ENCODE data around the gene BMP8A. TPM values are rescaled to one million over a fixed set of nuclear protein-coding genes. Genes with fewer than 3 reads are reported as not detected.
"Not testable (repeated sequence)": the region's sequence is repeated elsewhere in the genome, so short reads cannot be mapped to it uniquely, and the experiment has no call there.

Gene BMP8A
- total RNA-seq, 1 donor from 2014 or later: 0.13 TPM

- not testable (repeated sequence) for DNase-seq (ENCODE audit: low read depth, low spot score)
Measured at GRCh38 chr1:39504436-39504835, 13.0 kb downstream of the BMP8A start.

GRCh38 chr1:39505289-39505688, 13.9 kb downstream of the BMP8A start:
- DNase-seq (ENCODE audit: low read depth, low spot score): no peak

DNA sequence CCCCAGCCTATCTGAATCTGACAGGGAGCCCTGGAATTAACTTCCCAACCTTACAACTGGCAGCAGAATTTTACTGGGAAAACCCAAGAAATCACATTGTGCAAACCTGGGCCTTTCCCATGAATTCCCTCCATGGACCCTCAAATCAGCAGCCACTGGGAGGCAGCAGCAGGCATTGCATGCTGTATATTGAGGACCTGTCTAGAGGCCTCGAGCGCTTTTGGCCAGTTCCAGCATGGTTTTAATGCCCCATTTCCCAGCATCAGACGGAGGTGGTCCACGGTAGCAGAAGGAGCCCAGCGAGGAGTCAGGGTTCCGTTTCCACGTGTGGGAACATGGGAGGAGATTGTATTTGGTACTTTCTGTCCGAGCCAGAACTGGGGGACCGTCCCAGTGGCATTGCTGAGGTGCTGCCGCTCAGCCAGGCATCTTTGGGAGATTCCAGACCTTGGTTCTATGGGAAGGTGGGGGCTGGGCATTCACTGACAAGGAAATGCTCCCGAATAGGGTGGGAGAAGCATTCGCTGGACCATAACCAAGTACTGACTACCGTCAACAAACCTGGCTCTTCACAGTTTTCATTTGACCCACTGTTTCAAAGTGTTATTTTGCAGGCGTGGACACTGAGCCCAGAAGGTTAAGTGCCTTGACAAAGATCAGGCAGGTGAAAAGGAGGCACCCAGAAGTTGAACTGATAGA, 15.9 kb downstream of the BMP8A start:
- DNase-seq (ENCODE audit: low read depth, low spot score): no peak

GRCh38 chr1:39508266-39508665, 16.8 kb downstream of the BMP8A start:
- no peak for DNase-seq (ENCODE audit: low read depth, low spot score)

DNA sequence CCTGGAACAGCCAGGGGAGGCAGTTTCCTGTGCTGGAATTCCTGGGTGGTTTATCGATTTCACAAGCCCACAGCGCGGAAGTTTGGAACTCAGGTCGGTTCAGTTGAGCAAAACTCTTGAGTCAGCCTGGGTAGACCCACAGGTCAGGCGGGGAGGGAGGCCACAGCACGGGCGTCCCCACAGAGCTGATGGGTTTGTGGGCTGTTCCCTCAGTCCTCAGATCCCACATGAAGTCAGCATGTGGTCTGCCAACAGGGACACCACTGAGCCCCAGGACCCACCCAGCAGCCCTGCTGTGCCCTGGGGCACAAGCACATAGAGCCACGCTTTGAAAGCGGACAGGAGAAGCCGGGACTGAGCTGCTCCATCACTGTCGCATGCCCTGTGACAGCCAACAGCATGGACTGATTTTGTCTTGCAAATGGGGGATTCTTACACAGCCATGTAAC, 17.4 kb downstream of the BMP8A start:
- no peak for DNase-seq (ENCODE audit: low read depth, low spot score)

DNA sequence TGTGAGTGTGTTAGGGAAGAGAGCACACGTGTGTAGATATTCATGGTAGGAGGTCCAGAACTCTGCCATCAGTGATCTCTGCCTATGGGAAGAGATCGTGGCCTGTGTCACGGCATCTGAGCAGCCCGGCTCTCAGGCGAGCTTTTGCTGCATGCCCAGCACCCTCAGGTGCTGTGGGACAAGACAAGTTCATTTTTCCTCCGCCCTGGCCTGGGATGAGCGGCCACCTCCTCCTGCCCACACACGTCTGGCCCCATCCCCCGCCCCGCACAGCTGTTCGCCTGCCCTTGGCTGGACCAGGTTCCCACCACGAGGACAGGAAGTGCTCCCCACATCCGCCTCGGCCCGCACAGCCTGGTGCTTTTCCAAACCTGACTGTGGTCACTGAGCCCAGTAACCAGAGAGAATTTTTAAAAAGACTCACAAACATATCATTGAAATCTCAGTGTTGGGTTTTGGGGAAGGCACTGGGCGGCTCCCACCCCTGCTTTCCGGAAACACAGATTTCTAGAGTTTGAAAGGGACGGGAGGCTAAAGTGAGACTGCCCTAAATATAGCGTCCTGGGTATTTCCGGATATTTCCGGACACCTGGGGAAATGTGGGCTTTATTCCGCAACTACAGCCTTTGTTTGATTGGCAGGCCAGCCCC, 18.0 kb downstream of the BMP8A start:
- no peak for DNase-seq (ENCODE audit: low read depth, low spot score)

GRCh38 chr1:39510570-39511186, 19.2 kb downstream of the BMP8A start:
- DNase-seq (ENCODE audit: low read depth, low spot score): not testable (repeated sequence)

GRCh38 chr1:39511477-39511876, 20.0 kb downstream of the BMP8A start:
- not testable (repeated sequence) for DNase-seq (ENCODE audit: low read depth, low spot score)

DNA sequence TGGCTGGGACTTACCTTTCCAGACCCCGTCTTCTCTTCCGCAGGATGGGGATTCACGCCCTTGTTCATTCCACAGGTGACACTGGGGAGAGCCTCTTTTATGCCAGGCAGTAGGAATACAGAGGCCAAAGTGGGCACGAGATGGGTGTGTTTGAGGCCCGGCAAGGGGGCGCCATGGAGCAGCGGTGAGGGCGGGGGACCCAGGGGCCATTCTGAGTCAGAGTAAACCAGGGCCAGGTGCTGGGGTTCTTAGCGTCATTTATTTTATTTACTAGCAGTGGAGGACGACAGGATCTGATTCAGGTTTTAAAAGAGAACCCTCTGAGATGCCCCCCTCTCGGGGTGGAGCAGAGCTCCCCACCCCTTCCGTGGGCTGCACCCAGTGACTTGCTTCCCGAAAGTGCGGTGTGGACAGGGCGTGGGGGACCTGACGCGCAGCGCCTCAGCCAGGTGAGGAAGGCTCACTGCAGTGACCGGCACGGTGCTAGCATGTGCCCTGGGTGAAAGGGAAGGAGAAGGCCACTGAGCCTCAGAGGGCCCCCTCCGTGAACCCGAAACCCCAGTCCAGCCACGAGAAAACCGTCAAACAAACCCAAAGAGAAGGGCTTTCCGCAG, 20.9 kb downstream of the BMP8A start:
- DNase-seq (ENCODE audit: low read depth, low spot score): not testable (repeated sequence)

- not testable (repeated sequence) for DNase-seq (ENCODE audit: low read depth, low spot score)
Measured at GRCh38 chr1:39514710-39515124, 23.3 kb downstream of the BMP8A start.

- not testable (repeated sequence) for DNase-seq (ENCODE audit: low read depth, low spot score)
Measured at GRCh38 chr1:39515131-39516086, 24.0 kb downstream of the BMP8A start.

DNA sequence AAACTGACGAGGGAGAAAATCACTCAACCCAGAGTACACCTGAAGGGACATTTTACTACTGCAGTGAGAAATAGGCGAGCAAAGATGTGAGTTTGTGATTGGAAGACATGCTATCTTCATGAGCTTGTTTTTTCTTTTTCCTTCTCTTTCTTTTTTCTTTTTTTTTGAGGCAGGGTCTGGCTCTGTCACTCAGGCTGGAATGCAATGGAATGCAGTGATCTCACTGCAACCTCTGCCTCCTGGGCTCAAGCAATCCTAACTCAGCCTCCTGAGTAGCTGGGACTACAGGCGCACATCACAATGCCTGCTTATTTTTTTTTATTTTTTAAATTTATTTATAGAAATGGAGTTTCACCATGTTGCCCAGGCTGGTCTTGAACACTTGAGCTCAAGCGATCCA, 25.4 kb downstream of the BMP8A start:
- DNase-seq (ENCODE audit: low read depth, low spot score): not testable (repeated sequence)

DNA sequence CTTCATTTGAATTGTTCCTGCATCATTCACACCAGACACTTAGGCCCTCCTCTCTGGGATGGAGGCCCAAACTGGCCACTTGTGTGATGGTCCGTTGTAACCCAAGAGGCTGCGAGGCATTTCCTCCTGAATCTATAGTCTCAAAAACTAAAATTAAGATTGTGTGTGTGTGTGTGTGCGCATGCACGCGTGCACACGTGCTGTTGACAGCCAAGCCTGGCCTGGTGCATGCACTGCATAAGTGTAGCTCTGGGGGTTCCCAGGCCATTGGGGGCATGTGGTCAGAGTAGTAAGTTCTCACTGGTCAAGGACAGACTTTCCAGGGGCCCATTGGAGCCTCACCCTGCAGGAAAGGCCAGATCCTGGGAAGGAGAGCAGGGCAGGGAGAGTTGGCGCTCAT, 26.5 kb downstream of the BMP8A start:
- not testable (repeated sequence) for DNase-seq (ENCODE audit: low read depth, low spot score)

- DNase-seq (ENCODE audit: low read depth, low spot score): not testable (repeated sequence)
Measured at GRCh38 chr1:39519376-39519775, 27.9 kb downstream of the BMP8A start.

DNA sequence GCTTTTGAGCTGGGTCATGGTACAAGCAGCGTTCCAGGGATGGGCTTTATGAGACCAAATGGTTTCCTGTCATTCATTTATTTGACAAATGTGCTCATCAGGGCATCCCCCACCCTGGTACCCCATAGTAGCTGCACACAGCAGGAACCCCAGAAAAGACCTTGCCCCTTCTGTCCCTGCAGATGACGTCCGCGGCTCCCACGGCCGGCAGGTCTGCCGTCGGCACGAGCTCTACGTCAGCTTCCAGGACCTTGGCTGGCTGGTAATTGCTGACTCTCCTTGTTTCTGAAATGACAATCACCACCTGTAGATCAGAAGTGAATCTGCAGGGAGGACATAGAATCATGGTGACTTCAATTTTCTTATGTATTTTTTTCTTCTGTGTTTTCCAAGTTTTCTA, 30.8 kb downstream of the BMP8A start:
- DNase-seq (ENCODE audit: low read depth, low spot score): not testable (repeated sequence)

DNA sequence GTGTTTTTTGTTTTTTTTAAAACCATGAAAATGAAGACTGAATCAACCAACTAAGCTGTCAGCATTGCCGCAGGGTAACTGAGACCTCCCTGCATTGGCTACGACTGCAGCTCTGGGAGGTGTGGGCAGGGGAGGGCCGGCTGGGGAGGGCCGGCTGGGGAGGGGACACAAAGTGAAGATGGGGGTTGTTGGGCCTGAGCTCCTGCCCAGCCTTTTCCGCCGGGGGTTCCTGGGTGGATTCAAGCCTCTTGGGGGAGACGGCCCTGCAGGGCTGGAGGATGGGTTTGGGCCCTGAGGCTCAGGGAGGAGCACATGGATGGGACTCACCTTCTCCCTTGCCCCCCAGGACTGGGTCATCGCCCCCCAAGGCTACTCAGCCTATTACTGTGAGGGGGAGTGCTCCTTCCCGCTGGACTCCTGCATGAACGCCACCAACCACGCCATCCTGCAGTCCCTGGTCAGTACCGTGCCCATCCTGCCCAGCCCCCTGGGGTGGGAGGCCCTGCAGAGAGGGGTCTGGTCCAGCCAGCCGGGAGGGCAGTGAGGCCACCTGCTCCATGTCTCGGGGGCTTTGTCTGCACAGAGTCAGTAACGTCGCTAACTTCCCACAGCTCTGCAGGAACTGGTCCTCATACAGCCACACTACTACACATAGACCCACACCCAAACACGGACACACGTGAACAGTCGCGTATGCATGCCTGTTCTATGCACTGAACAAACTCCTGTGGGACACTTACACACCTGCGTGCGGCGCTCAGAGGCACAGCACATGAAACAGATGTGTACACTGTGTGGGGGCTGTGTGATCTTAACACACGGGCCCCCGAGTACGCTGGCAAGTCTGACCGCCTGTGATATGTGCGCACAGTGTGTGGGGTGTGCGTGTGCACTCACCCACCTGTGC, 31.5 kb downstream of the BMP8A start:
- DNase-seq (ENCODE audit: low read depth, low spot score): no peak

DNA sequence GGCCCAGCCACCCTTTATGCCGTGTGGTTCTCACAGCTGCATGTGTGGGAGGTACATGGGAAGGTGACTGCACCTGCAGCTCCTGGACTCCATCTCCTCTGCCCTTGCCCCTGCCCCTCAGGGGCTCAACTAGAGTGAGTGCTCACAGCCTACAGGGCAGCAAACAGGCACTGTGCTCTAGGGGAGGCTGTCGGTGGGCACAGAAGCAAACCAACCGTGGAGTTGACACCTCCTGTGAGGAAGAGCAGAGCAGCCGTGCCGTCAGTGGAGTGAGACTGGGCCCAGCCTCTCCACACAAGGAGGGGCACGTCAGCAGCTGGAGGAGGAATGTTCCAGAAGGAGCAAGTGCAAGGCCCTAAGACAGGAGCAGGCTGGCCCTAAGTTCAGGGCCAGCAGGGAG, 32.7 kb downstream of the BMP8A start:
- DNase-seq (ENCODE audit: low read depth, low spot score): no peak

DNA sequence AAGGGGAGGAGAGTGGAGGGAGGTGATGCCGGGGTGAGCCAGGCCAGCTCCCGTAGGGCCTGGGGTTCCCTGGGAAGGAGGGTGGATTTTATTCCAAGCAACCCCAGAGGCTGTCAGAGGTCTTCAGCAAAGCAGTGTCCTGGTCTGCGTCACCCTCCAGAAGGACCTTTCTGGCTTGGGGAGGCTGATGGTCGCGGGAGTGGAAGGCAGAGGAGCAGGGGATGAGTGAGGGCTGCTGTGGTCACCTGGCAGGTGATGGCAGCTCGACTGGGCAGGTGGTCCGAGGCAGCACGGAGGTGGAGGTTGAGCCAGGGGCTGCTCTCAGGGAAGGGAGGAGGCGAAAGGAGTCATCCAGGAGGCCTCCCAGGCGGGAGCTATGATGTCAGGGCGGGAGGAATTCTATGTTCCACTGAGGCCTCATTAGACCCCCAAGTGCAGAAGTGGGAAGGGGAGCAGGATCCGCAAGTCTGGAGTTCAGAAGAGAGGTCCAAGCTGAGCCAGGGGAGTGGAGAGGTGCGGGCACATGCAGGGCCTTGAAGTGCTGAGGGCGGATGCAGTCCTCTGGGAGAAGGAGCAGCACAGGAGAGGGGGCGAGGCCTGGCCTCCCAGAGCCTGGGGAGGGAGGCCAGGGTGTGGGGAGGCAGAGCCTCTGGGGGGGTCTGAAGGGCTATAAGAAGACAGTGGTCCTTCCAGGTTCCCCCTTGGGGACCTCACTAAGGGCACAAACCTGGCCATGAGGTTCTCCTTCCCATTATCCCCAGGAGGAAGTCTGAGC, 33.3 kb downstream of the BMP8A start:
- no peak for DNase-seq (ENCODE audit: low read depth, low spot score)

All from pulmonary artery endothelial cell (primary cell).